Measurements from ENCODE around the gene ADAM33. TPM values are rescaled to one million over a fixed set of nuclear protein-coding genes. Genes with fewer than 3 reads are reported as not detected.

ADAM33 gene
- total and polyA plus RNA-seq, 4 donors, result 0.11 to 1.2 (median 0.60) TPM

DNA sequence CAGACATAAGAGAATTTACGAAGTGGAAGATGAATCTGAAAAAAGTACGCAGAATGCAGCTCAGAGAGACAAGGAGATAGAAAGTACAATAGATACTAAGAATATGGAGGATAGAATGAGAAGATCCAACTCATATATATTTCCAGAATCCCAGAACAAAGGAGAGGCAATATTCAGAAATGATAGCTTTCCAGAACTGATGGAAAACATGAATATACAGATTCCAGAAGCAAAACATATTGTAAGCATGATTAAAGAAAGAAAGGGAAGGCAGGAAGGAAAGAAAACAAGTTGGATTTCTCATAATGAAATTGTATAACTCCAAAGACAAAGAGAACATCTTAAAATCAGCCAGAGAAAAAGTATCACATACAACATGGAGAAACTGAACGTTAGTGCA is 41.6 kb downstream of the ADAM33 start:
- WGBS, result 96% methylated on average over 3 of the region's 3 CpGs
- Histone ChIP-seq H3K27ac (ENCODE audit: low read depth in 1 of 2, low read length in 2 of 2) (no peak overlapping the region), H3K4me1 (ENCODE audit: control insufficient read depth in 4 of 4, insufficient read depth in 4 of 4, low read length in 3 of 4) (no peaks in the 10 kb centered on the region), H3K27me3 (ENCODE audit: control insufficient read depth in 4 of 4, insufficient read depth in 4 of 4, low read length in 3 of 4) (no peaks in the 10 kb centered on the region), H3K4me3 (ENCODE audit: low read depth in 1 of 3, low read length in 3 of 3) (no peak overlapping the region), H3K9ac (ENCODE audit: low read depth in 1 of 2, low read length in 2 of 2) (no peak overlapping the region), H3K36me3 (ENCODE audit: control insufficient read depth in 4 of 4, insufficient read depth in 3 of 4, low read depth in 1 of 4, low read length in 3 of 4) (peaks cover 0 to 34% (median 26%) of the 10 kb centered on the region in 4 donors), H3K9me3 (ENCODE audit: control insufficient read depth in 4 of 4, low read length in 3 of 4) (no peaks in the 10 kb centered on the region)
- TF ChIP-seq RAD21 (IDR thresholded peaks at IDR 0.05), result no peak
- no peak for TF ChIP-seq FOXA1 (IDR thresholded peaks at IDR 0.05)
- TF ChIP-seq RXRA (IDR thresholded peaks at IDR 0.05), result no peak
- TF ChIP-seq, protein P1, sequence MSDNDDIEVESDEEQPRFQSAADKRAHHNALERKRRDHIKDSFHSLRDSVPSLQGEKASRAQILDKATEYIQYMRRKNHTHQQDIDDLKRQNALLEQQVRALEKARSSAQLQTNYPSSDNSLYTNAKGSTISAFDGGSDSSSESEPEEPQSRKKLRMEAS (IDR thresholded peaks at IDR 0.05), result no peak
- no peak for TF ChIP-seq HNF4A (conservative IDR thresholded peaks at IDR 0.05)
- no peak for TF ChIP-seq SP1 (IDR thresholded peaks at IDR 0.05)
- TF ChIP-seq GABPA (IDR thresholded peaks at IDR 0.05 in 1 of 2, conservative IDR thresholded peaks at IDR 0.05 in 1 of 2), result no peak
- no peak for TF ChIP-seq JUND (IDR thresholded peaks at IDR 0.05)
- TF ChIP-seq HNF4G (IDR thresholded peaks at IDR 0.05), result no peak
- TF ChIP-seq EGR1 (IDR thresholded peaks at IDR 0.05; ENCODE audit: low read depth in 2 of 2), result no peak
- no peak for DNase-seq (ENCODE audit: low spot score)

DNA sequence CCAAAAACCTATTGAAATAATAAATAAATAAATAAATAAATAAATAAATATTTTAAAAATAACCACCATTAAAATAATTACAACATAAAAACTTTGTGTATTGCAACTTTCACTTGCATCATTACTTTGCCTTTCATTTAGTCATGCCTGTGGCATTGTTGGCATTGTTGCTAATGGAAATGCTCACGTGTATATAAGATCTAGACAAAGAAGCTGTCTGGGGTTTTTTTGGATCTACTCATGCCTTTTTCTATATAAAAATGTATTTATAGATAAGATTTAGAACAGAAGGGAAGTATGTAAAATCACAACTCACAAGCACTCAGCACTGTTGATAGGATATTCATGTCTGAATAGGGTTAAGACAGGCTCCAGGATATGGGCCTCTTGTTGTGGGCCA is 46.5 kb downstream of the ADAM33 start:
- no peak overlapping the region for H3K9ac ChIP-seq (ENCODE audit: low read depth in 1 of 2, low read length in 2 of 2)
- H3K27me3 ChIP-seq (ENCODE audit: control insufficient read depth in 4 of 4, insufficient read depth in 4 of 4, low read length in 3 of 4), result no peaks in the 10 kb centered on the region
- no peak for TF ChIP-seq FOXA1 (IDR thresholded peaks at IDR 0.05)
- TF ChIP-seq RXRA (IDR thresholded peaks at IDR 0.05), result no peak
- no peak for TF ChIP-seq RAD21 (IDR thresholded peaks at IDR 0.05)
- TF ChIP-seq, protein P1 (IDR thresholded peaks at IDR 0.05), result no peak
- TF ChIP-seq, protein P2, sequence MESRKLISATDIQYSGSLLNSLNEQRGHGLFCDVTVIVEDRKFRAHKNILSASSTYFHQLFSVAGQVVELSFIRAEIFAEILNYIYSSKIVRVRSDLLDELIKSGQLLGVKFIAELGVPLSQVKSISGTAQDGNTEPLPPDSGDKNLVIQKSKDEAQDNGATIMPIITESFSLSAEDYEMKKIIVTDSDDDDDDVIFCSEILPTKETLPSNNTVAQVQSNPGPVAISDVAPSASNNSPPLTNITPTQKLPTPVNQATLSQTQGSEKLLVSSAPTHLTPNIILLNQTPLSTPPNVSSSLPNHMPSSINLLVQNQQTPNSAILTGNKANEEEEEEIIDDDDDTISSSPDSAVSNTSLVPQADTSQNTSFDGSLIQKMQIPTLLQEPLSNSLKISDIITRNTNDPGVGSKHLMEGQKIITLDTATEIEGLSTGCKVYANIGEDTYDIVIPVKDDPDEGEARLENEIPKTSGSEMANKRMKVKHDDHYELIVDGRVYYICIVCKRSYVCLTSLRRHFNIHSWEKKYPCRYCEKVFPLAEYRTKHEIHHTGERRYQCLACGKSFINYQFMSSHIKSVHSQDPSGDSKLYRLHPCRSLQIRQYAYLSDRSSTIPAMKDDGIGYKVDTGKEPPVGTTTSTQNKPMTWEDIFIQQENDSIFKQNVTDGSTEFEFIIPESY (IDR thresholded peaks at IDR 0.05), result no peak
- no peak for TF ChIP-seq HNF4A (conservative IDR thresholded peaks at IDR 0.05)
- TF ChIP-seq, protein P3, sequence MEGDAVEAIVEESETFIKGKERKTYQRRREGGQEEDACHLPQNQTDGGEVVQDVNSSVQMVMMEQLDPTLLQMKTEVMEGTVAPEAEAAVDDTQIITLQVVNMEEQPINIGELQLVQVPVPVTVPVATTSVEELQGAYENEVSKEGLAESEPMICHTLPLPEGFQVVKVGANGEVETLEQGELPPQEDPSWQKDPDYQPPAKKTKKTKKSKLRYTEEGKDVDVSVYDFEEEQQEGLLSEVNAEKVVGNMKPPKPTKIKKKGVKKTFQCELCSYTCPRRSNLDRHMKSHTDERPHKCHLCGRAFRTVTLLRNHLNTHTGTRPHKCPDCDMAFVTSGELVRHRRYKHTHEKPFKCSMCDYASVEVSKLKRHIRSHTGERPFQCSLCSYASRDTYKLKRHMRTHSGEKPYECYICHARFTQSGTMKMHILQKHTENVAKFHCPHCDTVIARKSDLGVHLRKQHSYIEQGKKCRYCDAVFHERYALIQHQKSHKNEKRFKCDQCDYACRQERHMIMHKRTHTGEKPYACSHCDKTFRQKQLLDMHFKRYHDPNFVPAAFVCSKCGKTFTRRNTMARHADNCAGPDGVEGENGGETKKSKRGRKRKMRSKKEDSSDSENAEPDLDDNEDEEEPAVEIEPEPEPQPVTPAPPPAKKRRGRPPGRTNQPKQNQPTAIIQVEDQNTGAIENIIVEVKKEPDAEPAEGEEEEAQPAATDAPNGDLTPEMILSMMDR (IDR thresholded peaks at IDR 0.05; ENCODE audit: low read depth, low read length, missing input control), result no peak
- no peak for TF ChIP-seq TAF1 (conservative IDR thresholded peaks at IDR 0.05)
- no peak for TF ChIP-seq HNF4G (IDR thresholded peaks at IDR 0.05)
- TF ChIP-seq, protein P4, sequence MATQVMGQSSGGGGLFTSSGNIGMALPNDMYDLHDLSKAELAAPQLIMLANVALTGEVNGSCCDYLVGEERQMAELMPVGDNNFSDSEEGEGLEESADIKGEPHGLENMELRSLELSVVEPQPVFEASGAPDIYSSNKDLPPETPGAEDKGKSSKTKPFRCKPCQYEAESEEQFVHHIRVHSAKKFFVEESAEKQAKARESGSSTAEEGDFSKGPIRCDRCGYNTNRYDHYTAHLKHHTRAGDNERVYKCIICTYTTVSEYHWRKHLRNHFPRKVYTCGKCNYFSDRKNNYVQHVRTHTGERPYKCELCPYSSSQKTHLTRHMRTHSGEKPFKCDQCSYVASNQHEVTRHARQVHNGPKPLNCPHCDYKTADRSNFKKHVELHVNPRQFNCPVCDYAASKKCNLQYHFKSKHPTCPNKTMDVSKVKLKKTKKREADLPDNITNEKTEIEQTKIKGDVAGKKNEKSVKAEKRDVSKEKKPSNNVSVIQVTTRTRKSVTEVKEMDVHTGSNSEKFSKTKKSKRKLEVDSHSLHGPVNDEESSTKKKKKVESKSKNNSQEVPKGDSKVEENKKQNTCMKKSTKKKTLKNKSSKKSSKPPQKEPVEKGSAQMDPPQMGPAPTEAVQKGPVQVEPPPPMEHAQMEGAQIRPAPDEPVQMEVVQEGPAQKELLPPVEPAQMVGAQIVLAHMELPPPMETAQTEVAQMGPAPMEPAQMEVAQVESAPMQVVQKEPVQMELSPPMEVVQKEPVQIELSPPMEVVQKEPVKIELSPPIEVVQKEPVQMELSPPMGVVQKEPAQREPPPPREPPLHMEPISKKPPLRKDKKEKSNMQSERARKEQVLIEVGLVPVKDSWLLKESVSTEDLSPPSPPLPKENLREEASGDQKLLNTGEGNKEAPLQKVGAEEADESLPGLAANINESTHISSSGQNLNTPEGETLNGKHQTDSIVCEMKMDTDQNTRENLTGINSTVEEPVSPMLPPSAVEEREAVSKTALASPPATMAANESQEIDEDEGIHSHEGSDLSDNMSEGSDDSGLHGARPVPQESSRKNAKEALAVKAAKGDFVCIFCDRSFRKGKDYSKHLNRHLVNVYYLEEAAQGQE (IDR thresholded peaks at IDR 0.05), result no peak
- TF ChIP-seq, protein P5, sequence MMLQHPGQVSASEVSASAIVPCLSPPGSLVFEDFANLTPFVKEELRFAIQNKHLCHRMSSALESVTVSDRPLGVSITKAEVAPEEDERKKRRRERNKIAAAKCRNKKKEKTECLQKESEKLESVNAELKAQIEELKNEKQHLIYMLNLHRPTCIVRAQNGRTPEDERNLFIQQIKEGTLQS (IDR thresholded peaks at IDR 0.05), result no peak
- no peak for TF ChIP-seq EGR1 (IDR thresholded peaks at IDR 0.05; ENCODE audit: low read depth in 2 of 2)
- TF ChIP-seq FOXA2 (IDR thresholded peaks at IDR 0.05), result no peak
- TF ChIP-seq GABPA (IDR thresholded peaks at IDR 0.05 in 1 of 2, conservative IDR thresholded peaks at IDR 0.05 in 1 of 2), result no peak
- no peak for TF ChIP-seq NR2F2 (IDR thresholded peaks at IDR 0.05)
- no peak for TF ChIP-seq JUND (IDR thresholded peaks at IDR 0.05)
- no peak for TF ChIP-seq YY1 (IDR thresholded peaks at IDR 0.05)
- TF ChIP-seq SP1 (IDR thresholded peaks at IDR 0.05), result no peak
- DNase-seq (ENCODE audit: low spot score), result no peak
- WGBS, result 96% methylated on average over 1 of the region's 1 CpG
- no peak overlapping the region for H3K27ac ChIP-seq (ENCODE audit: low read depth in 1 of 2, low read length in 2 of 2)
- H3K9me3 ChIP-seq (ENCODE audit: control insufficient read depth in 4 of 4, low read length in 3 of 4), result no peaks in the 10 kb centered on the region
- peaks cover 0 to 9% (median 7%) of the 10 kb centered on the region in 4 donors for H3K36me3 ChIP-seq (ENCODE audit: control insufficient read depth in 4 of 4, insufficient read depth in 3 of 4, low read depth in 1 of 4, low read length in 3 of 4)
- no peak overlapping the region for H3K4me3 ChIP-seq (ENCODE audit: low read depth in 1 of 3, low read length in 3 of 3)
- peaks cover 0 to 27% (median 18%) of the 10 kb centered on the region in 4 donors for H3K4me1 ChIP-seq (ENCODE audit: control insufficient read depth in 4 of 4, insufficient read depth in 4 of 4, low read length in 3 of 4)
